GM21619 (cell line): ENCODE data around the gene GABPB1.
"Not testable (repeated sequence)": the region's sequence is repeated elsewhere in the genome, so short reads cannot be mapped to it uniquely, and the experiment has no call there.

Source experiments
- ATAC-seq: cut with Tn5 transposase; IDR thresholded peaks from one replicate; pipeline ENCODE4 v1.9.1; 2021; ENCODE audit not compliant: unreplicated experiment

The GABPB1 gene

DNA sequence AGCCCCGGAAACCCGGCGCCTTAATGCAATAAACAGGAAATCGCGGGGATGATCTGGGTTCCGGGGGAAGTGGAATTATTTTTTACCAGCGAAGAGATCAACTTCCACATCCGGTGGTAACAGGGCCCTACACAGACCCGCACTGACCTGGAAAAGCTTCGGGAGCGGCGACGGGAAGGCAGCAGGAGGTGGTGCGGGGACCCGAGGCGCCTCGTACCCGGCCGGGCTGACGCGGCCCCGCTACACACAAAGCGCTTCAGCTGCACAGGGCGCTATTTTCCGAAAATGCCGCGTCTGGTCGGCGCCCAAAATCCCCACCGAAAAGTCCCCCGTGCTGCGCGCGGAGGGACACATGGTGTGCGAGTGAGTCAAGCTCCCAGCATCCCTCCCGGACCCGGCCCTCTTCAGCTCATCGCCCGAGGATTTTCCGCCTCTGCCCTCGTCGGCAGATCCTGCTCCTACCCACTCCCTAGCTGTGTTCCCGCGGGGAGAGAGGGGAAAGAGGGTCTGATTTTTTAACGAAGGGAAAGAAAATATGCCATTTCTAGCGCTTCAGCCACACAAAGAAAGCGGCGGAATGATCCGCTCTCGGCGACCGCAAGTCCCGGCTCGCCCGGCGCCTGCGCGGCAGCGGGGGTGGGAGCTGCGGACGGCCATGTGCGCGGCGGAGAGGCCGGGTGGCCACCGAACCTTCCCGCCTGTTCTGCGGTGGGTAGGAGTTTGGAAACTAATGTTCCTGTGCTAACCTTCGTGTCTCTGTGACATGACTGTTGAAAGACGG lies at the start of gene GABPB1:
TSS of gene GABPB1 (minus strand) at position 361 of the 781 bp plus-strand sequence. CDS start 45,400 bp downstream, outside the sequence.
- peak; percentile 38 for ATAC-seq

DNA sequence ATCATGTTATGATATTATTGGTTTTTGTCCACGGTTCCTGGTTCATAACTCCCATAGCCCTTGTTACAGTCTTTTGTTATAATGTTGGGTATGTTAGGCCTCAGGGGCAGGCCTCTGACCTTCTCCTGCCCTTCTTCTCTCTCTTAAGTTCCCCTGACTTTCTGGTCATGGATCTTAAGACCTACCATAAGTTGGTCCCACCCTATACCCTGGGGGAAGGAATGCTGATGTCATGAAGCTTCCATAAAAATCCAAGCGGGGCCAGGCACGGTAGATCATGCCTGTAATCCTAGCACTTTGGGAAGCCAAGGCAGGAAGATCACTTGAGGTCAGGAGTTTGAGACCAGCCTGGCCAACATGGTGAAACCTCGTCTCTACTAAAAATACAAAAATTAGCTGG lies 36.6 kb upstream of the GABPB1 start:
- ATAC-seq, result not testable (repeated sequence)

DNA sequence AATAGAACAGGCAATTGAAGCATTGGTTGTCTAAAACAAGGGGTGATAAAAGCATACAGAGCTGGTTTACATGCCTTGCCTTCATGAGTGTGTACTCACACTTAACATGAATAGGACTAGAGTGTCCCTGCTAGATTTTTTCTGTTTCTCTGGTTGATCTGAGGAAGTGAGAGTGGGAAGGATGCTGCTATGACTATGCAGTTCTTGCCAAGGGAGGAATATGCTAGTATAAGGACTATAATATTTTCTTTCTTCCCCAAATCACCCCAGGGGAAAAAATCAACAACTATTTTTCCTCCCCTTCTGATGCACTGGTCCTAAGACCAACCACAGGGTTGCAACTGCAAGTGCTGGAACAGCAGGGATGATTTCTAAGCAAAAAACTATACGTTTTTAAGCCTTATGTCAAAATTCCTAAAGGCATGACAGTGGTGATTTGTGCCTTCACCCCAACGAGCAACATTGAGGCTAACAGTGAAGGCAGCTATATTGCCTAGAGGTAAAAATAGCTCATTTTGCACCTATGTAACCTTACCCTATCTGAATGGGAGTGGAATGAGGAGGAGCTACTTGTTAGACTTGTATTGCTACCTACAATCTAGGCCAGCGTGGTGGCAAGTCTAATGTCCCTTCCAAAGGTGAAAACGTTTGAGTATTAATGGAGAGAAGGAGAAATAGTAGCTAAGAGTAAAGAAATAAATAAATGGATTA lies 35.7 kb upstream of the GABPB1 start:
- peak; percentile 88 for ATAC-seq

DNA sequence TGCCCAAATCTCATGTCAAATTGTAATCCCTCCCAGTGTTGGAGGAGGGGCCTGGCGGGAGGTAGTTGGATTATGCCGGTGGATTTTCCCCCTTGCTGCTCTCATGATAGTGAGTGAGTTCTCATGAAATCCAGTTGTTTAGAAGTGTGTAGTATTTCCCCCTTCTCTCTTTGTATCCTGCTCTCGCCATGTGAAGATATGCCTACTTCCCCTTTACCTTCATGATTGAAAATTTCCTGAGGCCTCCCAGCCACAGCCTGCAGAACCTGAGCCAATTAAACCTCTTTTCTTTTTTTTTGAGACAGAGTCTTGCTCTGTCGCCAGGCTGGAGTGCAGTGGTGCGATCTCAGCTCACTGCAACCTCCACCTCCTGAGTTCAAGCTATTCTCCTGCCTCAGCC lies 27.4 kb upstream of the GABPB1 start:
- not testable (repeated sequence) for ATAC-seq

DNA sequence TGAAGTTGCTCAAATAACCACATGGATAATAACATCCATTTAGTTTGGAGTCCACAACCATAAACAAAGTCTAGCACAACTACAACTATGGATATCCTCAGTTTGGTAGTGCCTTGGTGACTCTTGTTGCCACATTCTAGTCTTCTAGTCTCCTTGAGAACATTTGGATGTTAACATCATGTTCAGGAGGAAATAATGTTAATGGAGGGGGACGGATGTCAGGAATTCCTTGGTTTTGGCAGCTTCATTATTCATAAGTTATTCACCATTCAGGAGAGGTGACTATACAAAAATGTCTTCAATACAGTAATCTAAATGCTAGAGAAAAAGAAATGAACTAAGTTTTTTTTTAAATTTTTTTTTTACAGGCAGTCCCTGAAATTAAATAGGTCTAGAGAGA lies 26.4 kb upstream of the GABPB1 start:
- ATAC-seq, result no peak

DNA sequence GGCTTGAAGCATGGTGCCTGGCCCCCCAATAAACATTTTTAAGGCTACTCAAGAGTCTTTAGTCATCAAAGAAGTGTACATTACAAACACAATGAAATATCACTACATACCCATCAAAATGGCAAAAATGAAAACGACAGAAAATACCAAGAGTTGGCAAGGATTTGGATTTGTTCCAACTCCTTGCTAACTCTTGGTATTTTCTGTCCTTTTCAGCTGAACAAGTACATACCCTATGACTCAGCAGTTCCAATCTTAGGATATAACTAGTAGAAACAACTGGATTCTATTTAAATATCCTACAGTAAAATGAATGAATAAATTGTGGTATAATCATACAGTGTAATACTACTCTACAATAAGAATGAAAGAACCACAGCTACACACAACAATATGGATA lies 25.1 kb upstream of the GABPB1 start:
- no peak for ATAC-seq

DNA sequence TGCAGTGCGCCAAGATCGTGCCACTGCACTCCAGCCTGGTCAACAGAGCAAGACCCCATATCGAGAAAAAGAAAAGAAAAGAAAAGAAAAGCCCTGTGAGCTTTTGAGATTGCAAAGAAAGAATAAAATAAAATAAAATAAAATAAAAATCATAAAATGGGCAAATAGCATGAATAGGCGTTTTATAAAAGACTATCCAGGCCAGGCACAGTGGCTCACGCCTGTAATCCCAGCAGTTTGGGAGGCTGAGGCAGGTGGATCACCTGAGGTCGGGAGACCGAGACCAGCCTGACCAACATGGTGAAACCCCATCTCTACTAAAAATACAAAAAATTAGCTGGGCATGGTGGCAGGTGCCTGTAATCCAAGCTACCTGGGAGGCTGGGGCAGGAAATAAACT lies 24.4 kb upstream of the GABPB1 start:
- not testable (repeated sequence) for ATAC-seq

DNA sequence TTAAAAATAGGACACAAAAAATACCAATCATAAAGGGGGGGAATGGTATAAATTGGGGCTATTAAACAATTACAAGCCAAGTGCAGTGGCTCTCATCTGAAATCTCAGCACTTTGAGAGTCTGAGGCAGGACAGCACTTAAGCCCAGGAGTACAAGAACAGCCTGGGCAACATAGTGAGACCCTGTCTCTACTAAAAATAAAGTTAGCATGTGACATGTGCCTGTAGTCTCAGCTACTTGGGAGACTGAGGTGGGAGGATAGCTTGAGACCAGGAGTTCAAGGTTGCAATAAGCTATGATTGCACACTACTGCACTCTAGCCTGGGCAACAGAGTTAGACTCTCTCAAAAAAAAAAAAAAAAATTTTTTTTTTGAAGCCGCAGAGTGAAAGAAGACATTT lies 23.8 kb upstream of the GABPB1 start:
- no peak for ATAC-seq

DNA sequence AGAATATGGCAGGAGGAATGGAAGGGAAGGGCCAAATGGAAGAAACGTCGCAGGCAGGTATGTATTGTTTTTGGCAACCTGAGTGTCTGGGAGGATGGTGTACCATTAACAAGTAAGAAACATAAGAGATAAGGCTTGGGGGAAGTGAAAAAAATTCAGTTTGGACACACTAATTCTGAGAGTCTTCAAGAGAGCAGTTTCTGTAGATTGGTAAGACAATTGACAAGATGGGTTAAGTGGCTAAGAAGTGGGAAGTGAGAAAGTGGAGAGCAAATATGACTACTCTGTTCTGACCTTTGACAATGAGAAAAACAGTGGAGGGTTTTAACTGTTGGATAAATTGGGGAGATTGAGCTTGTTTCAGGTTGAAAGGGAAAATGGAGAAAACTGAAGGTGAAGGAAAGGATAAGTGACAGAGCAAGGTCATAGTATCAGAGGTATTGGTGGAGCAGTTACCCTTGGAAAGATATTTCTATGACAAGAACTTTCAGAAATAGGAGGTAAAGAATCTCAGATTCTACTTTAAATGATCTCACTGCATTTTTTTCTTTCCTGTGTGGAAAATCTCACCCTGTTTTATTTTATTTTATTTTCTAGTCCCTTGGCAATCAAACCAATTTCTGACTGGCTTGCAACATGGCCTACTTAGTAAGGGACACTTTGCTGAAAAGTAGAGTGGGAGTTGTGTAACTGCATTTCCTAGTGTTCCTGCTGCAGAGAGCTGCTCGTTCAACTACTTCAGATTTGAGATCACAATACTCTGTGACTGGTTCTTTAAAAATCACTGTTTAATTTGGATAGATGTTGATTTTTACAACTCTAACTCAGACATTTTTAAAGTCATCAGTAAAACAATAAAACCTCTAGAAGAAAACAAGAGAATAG lies 23.1 kb upstream of the GABPB1 start:
- peak; percentile 98 for ATAC-seq

DNA sequence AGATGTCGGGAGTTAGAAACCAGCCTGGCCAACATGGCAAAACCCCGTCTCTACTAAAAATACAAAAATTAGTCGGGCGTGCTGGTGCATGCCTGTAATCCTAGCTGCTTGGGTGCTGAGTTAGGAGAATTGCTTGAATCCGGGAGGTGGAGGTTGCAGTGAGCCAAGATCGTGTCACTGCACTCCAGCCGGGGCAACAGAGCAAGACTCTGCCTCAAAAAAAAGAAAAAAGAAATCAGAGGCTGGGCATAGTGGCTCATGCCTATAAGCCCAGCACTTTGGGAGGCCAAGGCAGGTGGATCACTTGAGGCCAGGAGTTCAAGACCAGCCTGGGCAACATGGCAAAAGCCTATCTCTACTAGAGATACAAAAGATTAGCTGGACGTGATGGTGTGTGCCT lies 14.6 kb upstream of the GABPB1 start:
- not testable (repeated sequence) for ATAC-seq

DNA sequence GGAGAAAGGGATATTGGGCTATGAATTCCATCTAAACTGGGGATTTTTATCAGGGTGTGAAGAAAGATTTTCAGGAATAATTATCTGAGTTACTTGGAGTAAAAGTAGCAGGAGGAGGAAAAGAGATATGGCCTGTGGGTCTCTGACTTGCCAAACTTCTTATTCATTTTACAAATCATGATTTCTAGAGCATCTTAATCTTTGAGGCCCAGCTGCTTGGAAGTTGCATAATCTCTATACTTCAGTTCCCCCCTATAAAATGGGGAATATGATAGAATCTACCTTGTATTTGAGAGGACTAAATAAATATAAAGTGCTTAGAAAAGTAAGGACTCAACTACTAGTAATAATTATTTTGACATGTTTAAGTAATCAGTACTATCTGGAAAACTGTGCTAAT lies 11.0 kb upstream of the GABPB1 start:
- no peak for ATAC-seq

DNA sequence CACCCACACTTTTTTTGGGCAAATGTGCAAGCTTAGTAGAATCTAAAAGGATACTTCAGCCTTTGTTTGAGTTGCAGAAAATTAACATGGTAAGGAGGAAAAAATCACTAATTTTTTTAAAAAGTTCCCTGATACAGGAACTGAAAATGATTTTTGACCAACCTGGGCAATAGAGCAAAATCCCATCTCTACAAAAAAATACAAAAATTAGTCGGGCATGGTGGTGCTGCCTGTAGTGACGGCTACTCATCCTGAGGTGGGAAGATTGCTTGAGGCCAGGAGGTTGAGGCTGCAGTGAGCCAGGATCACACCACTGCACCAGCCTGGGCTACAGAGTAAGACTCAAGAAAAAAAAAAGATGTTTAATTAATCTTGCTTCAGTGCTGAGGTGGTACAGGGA lies 10.6 kb upstream of the GABPB1 start:
- no peak for ATAC-seq

DNA sequence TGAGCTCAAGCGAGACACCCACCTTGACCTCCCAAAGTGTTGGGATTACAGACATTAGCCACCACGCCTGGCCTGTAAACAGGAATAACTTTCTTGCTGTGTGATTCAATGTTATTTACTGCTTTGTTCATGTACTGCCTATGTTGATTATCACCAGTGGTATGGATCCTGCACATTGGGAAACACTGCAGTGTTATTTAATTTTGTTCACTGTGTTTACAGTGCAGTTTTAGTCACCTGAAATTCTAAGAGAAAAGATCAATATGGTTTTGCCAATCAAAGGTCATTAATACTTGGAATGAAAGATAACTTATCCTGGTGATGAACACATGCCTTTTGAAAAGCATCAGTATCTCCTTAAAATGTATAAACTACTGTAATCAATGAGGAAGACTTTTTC lies 8.6 kb upstream of the GABPB1 start:
- no peak for ATAC-seq

DNA sequence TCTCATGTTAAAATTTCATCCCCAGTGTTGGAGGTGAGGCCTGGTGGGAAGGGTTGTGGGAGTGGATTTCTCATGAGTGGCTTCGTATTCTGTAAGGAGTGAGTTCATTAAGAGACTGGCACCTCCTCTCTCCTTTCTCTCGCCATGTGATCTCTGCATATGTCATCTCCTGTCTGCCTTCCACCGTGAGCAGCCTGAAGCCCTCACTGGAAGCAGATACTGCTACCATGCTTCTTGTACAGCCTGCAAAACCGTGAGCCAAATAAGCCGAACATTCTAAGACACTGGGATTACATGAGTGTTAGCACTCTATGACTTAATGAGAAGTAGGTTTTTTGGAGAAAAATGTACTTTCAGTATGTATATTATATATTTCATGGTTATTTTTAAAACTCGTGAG lies 6.8 kb upstream of the GABPB1 start:
- ATAC-seq, result no peak

DNA sequence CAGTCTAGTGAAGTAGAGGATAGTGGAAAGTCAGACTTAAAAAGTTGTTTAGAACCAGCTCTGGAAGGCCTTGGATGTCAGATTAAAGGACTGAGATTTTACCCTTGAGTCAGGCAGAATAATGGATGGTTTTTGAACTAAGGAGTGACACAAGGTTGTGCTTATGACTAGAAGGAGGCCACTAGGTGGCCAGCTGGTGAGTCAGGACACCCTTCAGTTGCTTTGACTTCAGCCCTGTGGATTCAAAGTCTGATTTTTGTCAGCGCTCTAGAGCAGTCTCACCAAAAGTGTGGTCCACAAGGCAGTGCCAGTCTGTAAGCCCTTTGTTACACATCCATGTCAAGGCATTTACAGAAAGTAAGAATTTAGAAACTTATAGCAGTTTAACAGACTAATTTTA lies 3.8 kb upstream of the GABPB1 start:
- no peak for ATAC-seq

DNA sequence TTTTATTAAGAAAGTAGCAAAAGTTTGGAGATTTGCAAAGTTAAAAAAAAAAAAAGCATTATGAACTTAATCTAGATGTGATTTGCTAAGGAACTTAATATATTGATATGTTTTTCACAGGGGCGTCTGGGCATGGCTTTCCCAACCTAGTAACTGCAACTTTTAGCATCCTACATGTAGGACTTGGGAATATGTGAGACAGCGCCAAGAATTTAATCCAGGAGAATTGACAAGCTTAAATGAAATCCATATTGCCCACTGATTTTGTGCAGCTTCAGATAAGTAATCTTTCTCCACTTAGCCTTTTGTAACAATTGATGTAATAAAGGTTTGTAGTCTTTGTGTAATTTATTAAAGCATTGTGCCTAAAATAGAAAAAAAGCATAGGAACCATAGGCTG lies 982 bp upstream of the GABPB1 start:
- no peak for ATAC-seq

DNA sequence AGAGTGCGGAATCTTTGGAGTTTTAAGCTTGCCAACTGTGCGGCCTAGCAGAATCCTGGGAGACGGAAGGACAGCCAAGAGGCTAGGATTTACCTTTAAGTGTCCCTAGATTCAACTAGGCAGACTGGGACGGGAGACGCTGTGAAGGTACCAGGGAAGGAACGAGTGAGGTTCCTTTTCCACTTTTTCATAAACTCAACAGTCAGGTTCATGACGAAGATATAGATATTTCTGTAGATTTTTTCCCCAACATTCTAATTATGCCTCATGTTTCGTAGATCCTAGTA lies 564 bp upstream of the GABPB1 start:
- ATAC-seq, result no peak

DNA sequence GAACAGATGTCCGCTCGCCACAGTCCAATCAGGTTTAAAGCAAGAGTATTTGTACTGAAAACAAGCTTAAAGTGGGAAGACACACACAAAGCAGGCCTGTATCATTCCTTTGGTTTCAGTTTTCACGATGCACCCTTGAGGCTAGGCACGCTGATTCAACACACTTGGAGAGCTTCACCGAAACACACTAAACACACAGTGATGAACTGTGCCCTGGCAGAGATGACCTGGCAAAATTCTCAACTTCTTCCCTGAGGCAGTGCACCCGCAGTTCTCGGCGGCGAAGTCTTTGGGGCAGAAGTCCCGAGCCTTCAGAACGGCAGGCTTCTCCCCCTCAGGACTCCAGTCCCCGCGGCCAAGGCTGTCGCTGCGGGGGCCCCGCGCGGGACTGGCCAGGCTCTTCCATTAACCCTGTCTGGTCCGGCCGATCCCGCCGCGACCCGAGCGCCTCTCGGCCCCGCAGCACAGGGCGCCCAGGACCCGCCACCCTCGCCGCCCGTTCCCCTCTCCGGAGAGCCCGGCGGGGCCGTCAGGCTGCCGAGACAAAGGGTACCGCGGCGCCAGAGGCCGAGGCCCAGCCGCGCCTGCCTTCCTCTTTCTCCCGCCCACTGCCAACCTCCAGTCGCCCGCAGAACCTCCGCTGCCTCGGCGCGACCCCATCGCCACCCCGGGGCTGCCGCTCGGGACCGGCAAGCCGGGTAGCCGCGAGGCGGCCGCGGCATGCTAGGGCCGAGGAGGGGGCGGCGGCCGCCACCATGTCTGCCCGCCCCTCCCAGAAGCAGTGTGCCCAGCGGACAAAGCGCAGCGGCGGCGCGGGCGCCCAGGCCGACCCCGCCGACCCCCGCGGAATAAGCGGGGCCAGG lies 792 bp downstream of the GABPB1 start:
- ATAC-seq, result peak; percentile 35

DNA sequence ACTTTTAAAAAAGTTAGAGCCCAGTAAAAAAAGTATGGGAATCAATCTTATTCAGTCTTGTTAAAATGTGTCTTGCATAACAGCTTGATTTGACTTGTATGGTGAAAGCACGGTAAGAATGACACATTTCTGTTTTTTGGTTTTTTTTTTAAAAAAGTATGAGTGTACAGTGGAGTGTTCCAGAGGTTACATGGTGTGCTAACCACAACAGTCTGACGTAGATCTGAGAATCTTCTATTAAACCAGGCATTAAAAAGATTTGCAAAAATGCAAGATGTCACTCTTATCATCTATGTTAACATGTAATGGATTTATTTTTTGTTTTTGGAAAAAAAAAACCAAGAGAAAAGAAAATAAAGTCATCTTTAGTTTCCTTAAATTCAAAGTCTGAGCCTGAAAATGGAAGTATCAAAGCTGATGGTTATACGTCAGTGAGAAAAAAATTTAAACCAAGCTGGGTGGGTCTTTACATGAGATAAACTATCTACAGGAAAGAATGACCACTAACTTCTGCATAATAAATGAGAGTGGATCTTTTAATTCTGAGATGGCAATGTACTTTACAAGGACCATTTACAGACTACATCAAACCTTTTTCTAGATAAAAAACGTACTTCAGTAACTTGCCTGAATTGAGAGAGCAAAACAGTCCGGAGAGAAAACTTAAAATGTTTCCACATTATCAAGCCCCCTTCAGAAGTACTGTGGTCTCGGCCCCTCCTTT lies 1.6 kb downstream of the GABPB1 start:
- peak; percentile 14 for ATAC-seq

DNA sequence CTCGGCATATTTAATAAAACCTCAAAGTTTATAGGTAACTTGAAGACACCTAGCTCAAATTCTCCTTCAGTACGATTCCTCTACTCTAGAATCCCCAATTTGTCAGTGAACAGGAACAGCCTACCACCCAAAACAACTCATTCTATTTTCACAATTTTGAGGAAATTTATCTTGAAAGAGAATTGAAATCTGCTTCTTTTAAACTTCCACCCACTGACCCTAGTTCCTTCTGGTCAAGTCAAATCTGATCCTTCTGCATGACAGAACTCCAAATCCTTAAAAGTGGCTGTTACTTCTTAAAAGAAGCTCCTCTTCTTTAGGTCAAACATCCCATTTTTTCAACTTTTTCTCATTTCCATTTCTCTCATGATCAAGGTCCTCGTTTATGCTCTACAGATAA lies 4.4 kb downstream of the GABPB1 start:
- ATAC-seq, result no peak
